Activated CD8-positive, alpha-beta memory T cell treated with anti-CD3 and anti-CD28 coated beads, Interleukin-2, amount 50 U/mL, for 1 hour (primary cell): ENCODE data around the gene UCP3.

Experiments
- DNase-seq: peaks from one replicate; pipeline ENCODE4 v3.0.0-alpha.2; 2020; ENCODE audit errors: extremely low read depth

UCP3 gene

DNA sequence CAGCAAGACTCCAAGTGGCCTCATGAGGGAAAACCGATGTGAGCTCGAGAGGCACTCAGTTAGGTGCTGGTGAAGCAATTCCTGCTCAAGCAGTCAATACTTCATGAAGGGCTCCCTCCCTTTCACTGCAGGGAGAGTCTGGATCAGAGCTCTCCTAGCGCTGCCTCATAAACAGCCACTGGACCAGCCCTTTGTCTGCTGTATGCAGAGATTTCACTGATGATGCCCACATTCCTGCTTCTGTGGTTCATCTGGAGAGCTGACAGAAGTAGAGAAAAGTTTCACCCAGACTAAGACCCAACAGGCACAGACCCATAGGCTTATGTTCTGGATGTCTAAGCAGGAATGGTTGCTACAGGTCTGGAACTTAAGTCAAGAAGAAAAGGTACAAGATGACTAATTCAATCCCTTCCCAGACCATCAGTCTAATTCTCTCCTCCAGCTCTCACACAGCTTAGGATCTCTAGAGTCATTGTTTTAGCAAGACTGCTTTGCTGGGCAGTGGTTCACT lies 30.3 kb downstream of the UCP3 start:
- no peak for DNase-seq

- DNase-seq: no peak
Measured at GRCh38 chr11:73977856-73978519, 30.9 kb downstream of the UCP3 start.

DNA sequence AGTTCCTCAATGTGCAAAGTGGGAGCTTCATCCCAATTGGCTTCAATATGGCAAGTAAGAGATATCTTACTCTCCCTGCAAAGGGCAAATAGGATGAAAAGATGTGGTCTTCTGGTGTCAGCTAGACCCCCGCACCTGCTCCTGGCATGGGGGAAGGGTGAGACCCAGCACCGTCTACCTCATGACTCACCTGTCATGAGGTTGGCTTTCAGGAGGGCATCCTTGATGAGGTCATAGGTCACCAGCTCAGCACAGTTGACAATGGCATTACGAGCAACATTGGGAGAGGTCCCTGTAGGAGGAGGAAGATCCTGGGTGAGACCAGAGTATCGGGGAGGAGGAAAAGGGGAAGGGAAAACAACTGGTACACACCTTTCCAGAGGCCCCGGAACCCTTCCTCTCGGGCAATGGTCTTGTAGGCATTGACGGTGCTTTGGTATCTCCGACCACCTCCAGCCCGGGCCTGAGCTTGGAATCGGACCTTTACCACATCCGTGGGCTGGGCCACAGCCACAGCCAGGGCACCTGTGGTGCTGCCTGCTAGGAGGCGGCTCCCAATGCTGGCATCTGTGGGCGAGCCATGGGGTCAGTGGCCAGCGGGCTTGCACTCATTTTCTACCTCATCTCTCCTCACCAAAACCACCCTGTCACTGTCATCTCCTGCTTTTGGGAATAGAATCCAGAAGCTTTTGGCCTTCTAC lies 32.3 kb downstream of the UCP3 start:
- DNase-seq: no peak

DNA sequence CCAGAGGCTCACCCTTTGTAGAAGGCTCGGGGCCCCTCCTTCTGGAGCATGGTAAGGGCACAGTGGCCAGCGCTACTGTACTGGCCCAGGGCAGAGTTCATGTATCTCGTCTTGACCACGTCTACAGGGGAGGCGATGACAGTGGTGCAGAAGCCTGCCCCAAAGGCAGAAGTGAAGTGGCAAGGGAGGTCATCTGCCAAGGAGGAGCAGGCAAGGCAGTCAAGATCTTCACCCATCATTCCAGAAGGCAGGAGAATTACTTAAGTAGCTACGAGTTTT lies 33.5 kb downstream of the UCP3 start:
- DNase-seq: no peak

- no peak for DNase-seq
Measured at GRCh38 chr11:73974604-73975478, 34.0 kb downstream of the UCP3 start.

GRCh38 chr11:73972620-73973449 lies 36.0 kb downstream of the UCP3 start:
- DNase-seq: no peak

GRCh38 chr11:73972187-73972586 lies 36.7 kb downstream of the UCP3 start:
- DNase-seq: no peak

DNA sequence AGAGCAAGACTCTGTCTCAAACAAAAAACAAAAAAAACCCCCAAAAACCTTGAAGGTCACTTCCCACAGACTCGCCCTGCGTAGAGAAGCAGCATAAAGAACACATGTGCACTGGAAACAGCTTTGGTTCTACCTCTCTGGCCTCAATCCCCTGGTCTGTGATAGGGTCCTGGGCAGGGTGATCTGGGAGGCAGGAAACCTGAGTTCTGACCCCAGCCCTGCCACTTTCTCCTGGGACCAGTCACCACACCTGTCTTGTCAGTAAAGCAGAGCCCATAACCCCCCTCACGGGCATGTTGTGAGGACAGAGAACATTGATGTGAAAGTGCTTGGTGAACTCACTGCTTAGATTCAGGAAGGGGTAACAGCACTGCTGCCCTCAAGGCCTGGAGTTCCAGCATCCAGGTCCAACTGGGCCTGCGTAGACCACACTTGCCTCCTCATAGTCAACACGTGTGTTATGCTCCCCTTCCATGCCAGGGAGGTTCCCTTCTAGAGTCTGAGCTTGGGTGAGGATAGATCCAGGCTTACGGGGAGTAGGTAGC lies 37.6 kb downstream of the UCP3 start:
- no peak for DNase-seq

GRCh38 chr11:73969991-73970800 lies 38.7 kb downstream of the UCP3 start:
- DNase-seq: no peak

DNA sequence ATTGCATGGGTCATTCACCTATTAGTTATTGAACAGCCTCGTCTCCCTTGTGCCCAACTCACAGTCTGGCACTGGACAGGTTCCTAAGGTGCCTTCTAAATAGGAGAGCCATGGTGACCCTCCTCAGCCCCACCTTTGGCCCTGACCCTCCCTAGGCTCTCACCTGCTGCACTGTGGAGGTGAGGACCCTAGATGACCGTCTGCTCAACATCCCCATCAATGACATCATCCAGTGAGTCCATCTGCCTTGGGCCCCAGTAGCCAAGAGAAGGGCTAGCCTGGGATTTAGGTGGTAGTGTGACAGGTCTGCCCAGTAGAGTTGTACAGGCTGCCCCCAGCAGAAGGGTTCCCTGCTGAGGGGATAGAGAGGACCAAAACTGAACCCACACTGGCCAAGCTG lies 39.8 kb downstream of the UCP3 start:
- DNase-seq: no peak

DNA sequence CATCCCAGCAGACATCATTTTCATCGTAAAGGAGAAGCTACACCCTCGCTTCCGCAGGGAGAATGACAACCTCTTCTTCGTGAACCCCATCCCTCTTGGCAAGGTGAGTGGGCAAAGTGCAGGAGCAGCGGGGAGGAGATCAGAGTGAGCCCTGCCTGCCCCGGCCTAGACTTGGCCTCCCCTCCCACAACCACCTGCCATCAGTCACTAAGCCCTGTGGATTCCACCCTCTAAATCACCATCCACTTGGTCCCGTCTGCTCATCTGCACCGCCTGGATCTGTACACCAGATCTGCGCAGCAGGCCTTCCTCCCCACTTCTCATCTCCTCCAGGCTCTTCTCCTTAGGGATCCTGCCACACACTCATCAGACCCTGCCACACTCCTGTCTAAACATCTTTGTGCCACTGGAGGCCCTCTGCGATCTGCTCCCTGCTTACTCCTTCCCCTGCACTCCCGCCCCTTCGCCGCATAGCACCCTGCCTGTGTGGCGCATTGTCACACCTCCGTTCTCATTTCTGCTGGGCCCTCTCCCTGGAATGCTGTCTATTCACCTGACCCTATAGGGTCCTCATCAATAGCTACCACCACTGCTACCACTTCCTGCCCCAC lies 40.4 kb downstream of the UCP3 start:
- no peak for DNase-seq

DNA sequence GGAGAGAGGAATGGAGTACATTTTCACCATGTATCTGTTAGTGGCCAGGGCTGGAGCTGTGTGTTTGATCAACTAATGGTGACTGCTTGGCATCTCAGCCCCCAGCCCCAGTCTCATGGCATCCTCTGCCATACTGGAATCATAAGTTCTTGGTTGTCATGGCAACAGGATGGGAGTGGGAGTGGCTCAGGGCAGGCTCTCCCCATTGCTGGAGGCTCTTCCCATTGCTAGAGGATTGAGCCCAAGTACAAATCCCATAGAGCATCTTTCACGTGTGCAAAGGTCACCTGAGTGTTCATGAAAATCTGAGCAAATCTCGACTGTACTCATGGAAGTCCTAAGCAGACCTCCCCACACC lies 43.1 kb downstream of the UCP3 start:
- no peak for DNase-seq

DNA sequence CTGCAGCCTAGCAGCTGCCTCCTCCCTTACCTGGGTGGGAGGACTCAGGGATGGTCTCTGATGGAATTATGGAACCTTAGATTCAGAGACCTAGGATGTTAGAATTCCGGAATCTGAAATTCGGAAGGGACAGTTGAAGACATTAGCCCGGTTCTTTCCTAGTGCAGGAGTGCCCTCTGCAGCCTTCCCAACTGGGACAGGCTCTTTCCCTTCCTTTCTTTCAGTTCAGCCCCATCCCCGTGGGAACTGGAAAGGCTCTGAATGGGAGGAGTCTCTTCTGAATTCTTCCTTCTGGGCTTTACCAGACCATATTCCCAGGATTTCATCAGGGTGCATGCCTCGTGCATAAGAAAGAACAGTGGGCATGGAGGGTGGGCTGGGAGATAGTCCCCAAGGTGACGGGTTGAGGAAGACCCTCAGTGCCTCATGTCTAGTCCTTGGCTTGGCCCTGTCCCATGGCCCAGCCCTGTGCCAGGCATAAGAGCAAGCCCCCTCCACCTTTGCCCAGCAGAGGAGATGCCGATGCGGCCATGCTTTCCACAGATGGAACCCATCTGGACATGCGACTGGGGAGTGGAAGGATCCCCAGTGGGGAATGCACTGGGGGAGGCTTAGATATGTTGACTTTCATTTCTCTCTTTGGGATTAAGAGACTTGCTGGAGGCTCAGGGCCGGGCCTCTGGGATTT lies 43.7 kb downstream of the UCP3 start:
- no peak for DNase-seq

GRCh38 chr11:73963861-73964260 lies 45.0 kb downstream of the UCP3 start:
- DNase-seq: no peak

DNA sequence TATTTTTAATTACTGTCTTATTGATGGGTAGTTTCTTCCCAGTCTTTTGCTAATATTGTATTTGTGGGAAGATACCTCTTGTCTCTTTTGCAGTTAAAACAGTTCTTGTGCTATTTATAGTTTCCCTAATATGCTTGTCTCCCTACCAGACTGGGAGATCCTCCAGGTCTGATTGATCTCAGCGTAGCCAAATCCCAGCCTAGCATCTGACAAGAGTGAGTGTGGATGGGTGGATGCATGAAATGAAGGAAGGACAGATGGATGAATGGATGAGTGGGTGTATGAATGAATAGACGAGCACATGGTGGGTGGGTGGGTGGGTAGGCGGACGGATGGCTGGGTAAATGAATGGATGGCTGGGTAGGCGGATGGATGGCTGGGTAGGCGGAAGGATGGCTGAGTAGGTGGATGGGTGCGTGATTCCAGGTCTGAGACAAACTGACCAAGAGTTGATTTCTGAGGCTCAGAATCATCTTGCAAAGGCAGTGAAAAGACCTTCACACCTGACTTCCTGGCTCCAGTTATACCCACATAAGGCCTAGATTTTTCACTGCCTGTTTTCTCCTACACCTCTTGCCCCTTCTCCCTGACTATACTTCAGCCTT lies 46.7 kb downstream of the UCP3 start:
- DNase-seq: no peak

GRCh38 chr11:73961321-73961720 lies 47.6 kb downstream of the UCP3 start:
- no peak for DNase-seq

DNA sequence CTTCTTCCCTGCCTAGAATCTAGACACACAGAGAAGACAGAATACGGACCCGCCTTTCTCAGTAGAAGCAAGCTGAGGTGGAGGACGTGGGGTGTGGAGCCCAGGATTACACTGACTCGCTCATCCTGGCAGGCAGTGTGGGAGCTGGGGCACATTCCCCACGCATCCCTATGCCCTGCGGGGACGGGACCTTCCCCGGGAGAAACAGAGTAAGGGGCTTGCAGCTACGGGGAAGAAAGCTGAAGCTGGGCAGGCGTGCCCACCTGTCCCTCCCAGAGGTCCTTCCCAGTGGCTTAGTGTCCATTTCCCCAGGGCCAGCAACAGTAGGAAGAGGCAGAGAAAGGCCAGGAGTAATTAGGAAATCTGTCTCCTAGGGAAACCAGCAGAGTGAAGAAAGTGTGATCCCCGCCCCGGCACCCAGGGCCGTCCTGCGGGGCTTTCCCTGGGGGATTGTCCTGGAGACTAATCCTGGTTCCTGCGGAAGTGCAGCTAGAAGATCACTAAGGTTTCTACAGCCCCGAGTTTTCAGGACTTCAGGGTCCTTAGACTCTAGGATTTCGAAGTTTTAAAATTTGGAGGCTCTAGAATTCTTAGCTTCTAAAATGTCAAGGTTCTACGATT lies 50.3 kb downstream of the UCP3 start:
- no peak for DNase-seq

DNA sequence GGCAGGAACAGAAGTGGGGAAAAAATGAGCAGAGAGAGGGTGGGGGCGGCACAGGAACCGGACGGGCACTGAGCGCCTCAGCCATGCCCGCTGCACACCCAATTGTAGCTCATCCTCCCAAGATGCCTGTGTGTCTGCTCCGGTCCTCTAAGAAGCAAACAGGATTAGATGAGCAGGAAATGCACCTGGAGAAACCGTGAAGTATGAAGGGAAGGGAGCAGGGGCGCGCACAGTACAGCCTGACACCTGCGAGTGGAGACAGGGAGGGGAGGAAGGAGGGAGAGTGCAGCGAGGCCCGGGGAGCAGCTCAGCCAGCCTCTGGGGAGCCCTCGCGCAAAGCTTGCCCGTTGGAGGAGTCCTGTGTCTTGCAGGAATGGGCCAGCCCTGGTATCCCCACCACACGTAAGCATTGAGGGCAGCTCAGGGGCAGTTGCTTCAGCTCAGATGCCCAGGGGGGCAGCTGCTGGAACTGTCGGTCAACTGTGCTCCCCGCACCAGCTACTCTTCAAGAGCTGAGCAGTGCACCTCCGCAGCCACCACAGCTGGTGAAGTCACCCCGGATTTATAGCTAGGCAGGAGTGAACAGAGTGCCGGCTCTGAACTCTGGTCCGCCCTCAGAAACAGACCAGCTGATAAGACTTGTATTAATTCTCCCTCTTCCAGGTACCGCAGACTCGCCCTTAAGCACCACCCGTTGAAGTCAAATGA lies 51.1 kb downstream of the UCP3 start:
- DNase-seq: no peak
